ENCODE data around the gene COL6A1.

Gene COL6A1

GRCh38 chr21:45984584-45985095 is 3.1 kb downstream of the COL6A1 start:
- DNase-seq = no peak

- DNase-seq = no peak
Observed at GRCh38 chr21:45985471-45986315, 4.1 kb downstream of the COL6A1 start.

GRCh38 chr21:45986316-45987051 is 4.9 kb downstream of the COL6A1 start:
- no peak for DNase-seq

DNA sequence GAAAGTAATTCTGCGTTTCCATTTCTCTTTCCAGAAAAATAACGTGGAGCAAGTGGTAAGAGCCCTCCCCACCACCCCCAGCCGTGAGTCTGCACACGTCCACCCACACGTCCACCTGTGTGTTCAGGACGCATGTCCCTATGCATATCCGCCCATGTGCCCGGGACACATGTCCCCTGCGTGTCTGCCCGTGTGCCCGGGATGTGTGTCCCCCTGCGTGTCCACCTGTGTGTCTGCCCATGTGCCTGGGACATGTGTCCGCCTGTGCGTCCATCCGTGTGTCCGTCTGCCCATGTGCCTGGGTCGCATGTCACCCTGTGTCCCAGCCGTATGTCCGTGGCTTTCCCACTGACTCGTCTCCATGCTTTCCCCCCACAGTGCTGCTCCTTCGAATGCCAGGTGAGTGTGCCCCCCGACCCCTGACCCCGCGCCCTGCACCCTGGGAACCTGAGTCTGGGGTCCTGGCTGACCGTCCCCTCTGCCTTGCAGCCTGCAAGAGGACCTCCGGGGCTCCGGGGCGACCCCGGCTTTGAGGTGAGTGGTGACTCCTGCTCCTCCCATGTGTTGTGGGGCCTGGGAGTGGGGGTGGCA is 5.6 kb downstream of the COL6A1 start:
- no peak for DNase-seq

- DNase-seq = no peak
Observed at GRCh38 chr21:45988366-45989347, 7.1 kb downstream of the COL6A1 start.

- no peak for DNase-seq
Observed at GRCh38 chr21:45989355-45990048, 7.9 kb downstream of the COL6A1 start.

DNA sequence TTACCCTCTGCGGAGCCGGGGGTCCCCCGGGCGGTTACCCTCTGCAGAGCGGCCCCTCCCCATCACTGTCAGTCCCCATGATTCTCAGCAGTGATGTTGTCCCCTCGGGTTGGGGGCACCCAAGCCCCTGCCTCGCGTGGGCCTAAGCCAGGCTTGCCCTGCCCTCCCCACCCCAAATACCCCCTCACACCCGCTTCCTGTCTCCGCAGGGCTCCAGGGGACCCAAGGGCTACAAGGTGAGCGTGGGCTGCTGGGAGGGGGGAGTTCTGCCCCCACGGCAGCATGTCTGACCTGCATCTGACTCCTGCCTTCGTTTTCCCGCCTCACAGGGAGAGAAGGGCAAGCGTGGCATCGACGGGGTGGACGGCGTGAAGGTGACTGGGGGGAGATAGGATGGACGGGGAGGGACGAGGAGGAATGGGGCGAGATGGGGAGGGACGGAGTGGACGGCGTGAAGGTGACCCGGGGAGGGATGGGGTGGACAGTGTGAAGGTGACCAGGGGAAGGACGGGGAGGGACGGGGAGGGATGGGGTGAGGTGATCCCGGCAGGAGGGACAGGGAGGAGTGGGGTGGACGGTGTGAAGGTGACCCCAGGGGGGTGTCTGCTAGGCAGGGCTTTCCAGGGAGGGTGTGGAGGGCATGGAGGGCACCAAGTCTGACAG is 8.6 kb downstream of the COL6A1 start:
- DNase-seq = no peak

DNA sequence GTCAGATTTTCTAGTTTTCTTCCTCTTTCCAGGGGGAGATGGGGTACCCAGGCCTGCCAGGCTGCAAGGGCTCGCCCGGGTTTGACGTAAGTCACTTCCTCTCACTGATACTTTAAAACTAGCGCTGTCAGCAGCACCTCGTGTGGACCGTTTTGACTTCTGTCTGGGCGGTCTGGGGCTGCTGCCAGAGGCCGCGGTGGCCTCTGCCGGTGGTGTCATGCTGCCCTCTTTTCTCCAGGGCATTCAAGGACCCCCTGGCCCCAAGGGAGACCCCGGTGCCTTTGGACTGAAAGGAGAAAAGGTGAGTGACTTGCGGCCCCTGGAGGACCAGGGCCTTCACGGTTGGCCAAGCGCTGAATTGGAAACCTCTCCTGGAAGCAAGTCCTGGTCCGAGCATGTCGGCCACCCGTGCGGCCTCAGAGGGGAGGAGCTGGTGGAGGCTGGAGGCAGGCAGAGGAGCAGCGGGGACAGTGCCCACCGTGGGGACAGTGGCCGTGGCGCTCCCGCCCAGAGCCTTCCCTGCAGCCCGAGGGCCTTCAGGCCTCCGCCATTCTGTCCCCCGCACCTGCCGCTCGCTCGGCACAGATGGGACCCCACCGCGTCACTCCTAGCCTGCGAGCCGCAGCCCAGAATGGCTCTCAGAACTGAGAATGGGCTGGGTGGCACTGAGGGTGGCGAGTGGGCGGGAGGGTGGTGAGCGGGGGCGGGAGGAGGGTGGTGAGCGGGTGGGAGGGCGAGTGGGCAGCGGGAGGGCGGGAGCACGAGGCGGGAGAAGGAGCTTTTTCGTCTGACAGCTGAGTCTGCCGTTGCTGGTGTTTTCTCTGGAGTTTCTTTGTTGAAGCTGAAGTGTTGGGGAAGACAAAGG is 9.4 kb downstream of the COL6A1 start:
- DNase-seq = peak; percentile 70

DNA sequence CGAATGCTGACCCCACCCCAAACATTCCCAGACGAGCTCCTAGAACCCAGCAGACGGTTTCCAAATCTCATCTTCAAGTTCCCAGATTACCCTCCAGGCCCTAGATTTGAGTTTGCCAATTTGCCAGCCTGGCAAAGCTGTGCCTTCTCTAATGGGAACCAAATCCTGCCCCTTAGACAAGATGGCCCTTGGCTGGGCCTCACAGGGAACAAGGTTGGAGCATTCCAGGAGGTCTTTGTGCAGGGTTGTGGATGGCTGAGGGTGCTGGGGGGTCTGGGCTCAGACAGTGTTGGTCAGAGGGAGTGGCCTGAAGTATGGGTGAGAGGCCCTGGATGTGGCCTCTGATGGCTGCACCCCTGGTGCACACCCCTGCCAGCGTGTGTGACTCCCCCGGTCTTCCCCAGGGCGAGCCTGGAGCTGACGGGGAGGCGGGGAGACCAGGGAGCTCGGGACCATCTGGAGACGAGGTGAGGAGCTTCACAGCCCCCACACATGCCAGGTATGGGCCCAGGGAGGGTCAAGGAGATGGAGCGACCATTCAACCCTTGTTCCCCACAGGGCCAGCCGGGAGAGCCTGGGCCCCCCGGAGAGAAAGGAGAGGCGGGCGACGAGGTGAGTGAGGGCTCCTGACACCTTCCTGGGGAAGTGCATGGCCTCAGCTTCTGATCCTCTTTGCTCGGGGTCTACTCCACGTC is 10.2 kb downstream of the COL6A1 start:
- no peak for DNase-seq

- DNase-seq = no peak
Observed at GRCh38 chr21:45992301-45993209, 11.0 kb downstream of the COL6A1 start.

DNA sequence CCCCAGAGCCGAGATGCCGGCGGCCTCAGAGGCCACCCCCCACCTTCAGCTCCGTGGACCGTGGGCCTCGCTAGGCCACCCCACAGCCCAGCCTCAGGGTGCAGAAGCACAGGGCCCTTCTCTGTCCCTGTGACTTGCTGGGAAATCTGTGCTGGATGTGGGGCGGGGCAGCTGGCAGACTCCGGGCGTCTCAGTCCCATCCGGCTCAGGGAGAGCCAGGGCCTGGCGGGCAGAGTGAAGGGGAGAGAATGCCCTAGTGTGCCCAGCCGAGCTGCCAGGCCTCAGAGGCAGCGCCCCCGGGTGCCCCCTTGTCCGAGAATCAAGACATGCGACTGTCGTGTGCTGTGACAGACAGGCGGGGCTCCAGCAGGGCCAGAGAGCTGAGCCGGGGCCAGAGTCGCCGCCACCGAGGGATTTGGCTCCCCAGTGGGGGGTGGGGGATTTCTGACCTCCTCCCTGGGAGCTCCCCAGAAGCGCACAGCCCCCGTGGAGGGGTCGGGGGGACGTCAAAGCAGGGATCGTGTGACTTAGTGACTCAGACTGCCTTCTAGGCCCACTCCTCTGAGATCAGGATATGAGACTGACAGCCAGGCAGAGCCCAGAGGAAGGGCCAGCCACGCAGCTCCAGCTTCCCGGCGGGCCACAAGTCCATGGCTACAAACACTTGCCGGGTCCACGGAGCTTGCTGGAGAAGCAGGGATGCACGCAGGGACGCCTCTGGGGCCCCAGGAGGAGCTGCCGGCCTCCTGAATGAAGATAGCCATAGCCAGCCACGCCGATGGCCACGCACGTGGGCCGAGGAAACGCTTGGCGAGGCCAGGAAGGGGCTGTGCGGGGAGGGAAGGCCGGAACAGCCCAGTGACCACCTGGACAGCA is 11.9 kb downstream of the COL6A1 start:
- DNase-seq = no peak

DNA sequence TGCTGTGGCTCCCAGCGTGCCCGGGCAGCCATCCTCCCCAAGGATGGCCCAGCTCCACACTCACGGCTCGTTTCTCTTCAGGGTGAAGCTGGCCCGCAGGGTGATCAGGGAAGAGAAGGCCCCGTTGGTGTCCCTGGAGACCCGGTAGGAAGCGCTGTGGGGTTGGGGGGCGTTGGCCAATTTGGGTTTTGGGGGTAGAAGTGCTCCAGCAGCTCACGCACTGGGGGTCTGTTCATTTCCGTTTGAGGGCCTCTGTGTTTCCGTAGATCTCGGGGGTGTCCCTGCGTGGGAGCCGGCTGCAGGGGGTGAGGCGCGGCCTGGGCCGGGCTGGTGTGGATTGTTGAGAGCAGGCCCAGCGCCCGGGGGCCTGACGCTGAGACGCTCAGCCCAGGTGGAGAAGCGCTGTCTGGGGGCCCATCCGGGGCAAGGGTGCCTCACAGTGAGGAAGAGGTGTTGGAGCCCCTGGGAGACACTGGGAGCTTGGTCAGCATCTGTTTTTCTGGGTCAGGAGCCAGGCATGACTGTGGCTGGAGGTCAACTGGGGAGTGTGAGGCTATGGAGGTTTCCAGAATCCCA is 12.6 kb downstream of the COL6A1 start:
- no peak for DNase-seq

GRCh38 chr21:45994759-45995685 is 13.5 kb downstream of the COL6A1 start:
- DNase-seq = no peak

DNA sequence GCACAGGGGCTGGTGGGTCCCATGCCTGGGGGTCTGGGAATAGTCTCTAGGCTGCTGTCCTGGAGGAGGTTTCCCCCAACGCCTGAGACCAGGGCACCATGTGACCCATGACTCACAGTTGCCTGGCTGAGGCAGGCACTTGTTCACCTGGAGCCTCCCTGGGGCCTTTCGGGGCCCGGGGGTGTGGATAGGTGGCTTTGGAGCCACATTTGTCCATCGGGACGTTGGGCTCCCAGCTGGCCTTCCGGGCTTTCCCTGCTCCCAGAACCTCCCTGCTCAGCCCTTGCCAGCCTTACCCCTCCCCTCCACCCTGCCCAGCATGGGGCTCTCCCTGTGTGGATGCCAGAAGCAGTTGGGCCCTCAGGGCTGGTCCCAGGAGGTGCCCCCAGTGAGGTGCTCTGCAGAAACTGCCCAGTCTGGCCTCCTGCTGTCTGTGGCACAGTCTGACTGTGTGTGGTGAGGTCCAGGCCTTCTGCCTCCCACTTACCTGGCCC is 14.2 kb downstream of the COL6A1 start:
- no peak for DNase-seq
